GM18505 (cell line): ENCODE results near the gene ZNF574.

Experiments used
- ATAC-seq: cut with Tn5 transposase; IDR thresholded peaks from one replicate; pipeline ENCODE4 v1.9.1; 2021; ENCODE audit not compliant: unreplicated experiment
- POLR2A ChIP-seq: IDR thresholded peaks from 4 replicates; pipeline ENCODE4 v1.6.1; 2011; ENCODE audit warnings: borderline replicate concordance; ENCODE audit not compliant: insufficient read depth, insufficient read length; ENCODE audit errors: extremely low read depth

ZNF574 gene

GRCh38 chr19:42067315-42067888, 8.6 kb upstream of the ZNF574 start:
- TF ChIP-seq POLR2A, result no peak
- no peak for ATAC-seq

- no peak for TF ChIP-seq POLR2A
- no peak for ATAC-seq
Observed at GRCh38 chr19:42068361-42068755, 7.6 kb upstream of the ZNF574 start.

GRCh38 chr19:42068756-42069571, 7.0 kb upstream of the ZNF574 start:
- no peak for ATAC-seq
- no peak for TF ChIP-seq POLR2A

DNA sequence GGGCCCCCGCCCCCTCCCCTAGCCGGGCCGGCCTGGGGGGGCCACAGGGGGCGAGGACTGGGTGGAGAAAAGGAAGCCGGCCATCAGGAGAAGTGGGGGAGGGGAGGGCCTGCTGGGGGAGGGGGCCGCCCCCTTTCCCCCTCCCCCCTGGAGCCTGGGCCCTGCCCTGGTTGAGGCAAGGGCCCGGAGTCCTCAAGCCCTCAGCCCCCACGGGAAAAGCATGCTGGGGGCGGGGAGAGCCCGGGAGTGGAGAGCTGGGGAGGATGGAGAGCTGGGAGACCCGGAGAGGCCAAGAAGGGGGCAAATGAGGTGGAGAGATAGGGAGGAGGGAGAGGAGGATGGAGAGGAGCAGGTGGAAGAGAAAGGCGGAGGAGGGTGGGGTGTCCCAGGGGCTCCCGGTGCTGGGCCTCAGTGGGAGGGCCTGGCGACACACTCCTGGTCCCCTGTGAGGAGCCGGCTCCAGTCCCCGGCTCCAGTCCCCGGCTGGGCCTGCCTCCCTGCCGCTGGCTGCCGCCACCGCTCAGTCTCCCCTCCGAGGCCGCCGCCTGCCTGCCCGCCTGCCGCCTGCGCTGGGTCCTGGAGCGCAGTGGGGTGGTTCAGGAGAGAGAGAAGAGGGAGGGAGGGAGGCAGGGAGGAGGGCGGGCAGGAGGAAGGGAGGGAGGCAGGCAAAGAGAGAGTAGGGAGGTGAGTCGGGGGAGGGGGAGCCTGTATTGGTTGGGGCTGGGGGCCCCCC, 6.2 kb upstream of the ZNF574 start, which contains the start of gene GRIK5:
Gene GRIK5 (minus strand): TSS at position 588 of the 733 bp plus-strand sequence. CDS start 4,436 bp downstream, outside the sequence.
- no peak for ATAC-seq
- no peak for TF ChIP-seq POLR2A

- ATAC-seq, result no peak
- no peak for TF ChIP-seq POLR2A
Observed at GRCh38 chr19:42071247-42071646, 4.7 kb upstream of the ZNF574 start.

DNA sequence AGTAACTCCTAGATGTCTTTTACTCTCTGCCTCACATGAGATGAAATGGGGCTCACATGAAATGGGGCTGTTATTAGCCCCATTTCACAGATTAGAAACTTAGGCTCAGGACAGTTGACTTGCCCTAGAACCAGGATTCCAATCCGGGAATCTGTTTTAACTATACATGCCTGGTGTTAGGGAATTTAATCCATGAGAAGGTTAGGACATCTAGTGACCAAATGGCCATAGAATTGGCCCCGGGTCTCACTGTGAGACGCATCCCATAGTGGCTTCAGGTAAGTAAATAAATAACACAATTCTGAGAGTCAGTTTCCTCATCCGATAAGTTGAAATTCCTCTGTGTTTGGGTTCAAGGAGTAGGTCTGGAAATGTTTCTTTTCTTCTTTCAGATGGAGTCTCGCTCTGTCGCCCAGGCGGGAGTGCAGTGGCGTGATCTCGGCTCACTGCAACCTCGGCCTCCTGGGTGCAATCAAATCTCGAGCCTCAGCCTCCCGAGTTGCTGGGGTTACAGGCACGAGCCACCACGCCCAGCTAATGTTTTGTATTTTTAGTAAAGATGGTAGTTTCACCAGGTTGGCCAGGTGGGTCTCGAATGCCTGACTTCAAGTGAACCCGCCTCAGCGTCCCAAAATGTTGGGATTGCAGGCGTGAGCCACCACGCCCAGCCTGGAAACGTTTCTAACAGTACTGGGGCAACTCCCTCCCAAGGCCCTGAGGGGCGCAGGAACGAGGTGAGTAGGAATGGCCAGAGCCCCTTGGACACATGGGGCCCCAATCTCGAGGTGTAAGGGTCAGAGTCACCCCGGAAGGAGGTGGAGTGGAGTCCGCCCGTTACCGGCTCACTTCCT, 1.2 kb upstream of the ZNF574 start:
- no peak for ATAC-seq
- TF ChIP-seq POLR2A, result no peak

- TF ChIP-seq POLR2A, result no peak
- ATAC-seq, result no peak
Observed at GRCh38 chr19:42075364-42075615, 676 bp upstream of the ZNF574 start.

GRCh38 chr19:42076380-42076944, 496 bp downstream of the ZNF574 start:
- no peak for TF ChIP-seq POLR2A
- no peak for ATAC-seq

GRCh38 chr19:42078058-42078457, 2.1 kb downstream of the ZNF574 start:
- no peak for TF ChIP-seq POLR2A
- ATAC-seq, result no peak

DNA sequence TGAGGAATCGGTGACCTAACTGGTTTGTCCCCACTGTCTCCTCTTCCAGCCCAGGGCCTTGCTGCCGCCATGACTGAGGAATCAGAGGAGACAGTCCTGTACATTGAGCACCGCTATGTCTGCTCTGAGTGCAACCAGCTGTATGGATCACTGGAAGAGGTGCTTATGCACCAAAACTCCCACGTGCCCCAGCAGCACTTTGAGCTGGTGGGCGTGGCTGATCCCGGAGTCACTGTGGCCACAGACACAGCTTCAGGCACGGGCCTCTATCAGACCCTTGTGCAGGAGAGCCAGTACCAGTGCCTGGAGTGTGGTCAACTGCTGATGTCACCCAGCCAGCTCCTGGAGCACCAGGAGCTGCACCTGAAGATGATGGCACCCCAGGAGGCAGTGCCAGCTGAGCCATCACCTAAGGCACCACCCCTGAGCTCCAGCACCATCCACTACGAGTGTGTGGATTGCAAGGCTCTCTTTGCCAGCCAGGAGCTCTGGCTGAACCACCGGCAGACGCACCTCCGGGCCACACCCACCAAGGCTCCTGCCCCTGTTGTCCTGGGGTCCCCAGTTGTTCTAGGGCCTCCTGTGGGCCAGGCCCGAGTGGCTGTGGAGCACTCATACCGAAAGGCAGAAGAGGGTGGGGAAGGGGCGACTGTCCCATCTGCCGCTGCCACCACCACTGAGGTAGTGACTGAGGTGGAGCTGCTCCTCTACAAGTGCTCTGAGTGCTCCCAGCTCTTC, 2.7 kb downstream of the ZNF574 start:
- TF ChIP-seq POLR2A, result no peak
- ATAC-seq, result no peak

DNA sequence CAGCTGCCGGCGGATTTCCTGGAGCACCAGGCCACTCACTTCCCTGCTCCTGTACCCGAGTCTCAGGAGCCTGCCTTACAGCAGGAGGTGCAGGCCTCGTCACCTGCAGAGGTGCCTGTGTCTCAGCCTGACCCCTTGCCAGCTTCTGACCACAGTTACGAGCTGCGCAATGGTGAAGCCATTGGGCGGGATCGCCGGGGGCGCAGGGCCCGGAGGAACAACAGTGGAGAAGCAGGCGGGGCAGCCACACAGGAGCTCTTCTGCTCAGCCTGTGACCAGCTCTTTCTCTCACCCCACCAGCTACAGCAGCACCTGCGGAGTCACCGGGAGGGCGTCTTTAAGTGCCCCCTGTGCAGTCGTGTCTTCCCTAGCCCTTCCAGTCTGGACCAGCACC, 3.3 kb downstream of the ZNF574 start:
- ATAC-seq, result no peak
- TF ChIP-seq POLR2A, result no peak
